ENCODE results near the gene GALNT2. TPM values are rescaled to one million over a fixed set of nuclear protein-coding genes. Genes with fewer than 3 reads are reported as not detected.

GALNT2 gene
- polyA plus RNA-seq, 4 donors = 10.8 to 43.9 (median 23.3) TPM

- no peak for FAIRE-seq
These were observed 100.4 kb downstream of the GALNT2 start for GRCh38 chr1:230167419-230167852.

GRCh38 chr1:230169454-230170152, 102.6 kb downstream of the GALNT2 start:
- peak overlapping the region in 2 of 3 donors; percentile 35 to 62 for H3K27ac ChIP-seq (ENCODE audit: low read depth in 1 of 3, low read length in 2 of 3)
- 39 to 61% (median 42%) methylated on average over 8 of the region's 8 CpGs for WGBS, 3 donors
- H3K27me3 ChIP-seq (ENCODE audit: control insufficient read depth in 3 of 3, insufficient read depth in 3 of 3, low read length in 3 of 3) = no peaks in the 10 kb centered on the region
- peaks cover 0 to 10% of the 10 kb centered on the region in 2 donors for H3K9me3 ChIP-seq (ENCODE audit: control insufficient read depth in 2 of 2, insufficient read depth in 1 of 2, low read depth in 1 of 2, low read length in 1 of 2)
- peaks cover 0 to 6% (median 0%) of the 10 kb centered on the region in 3 donors for H3K36me3 ChIP-seq (ENCODE audit: control insufficient read depth in 3 of 3, insufficient read depth in 2 of 3, low read depth in 1 of 3, low read length in 3 of 3)
- DNase-seq (peak; percentile 43 to 65), FAIRE-seq (no peak)
- peak overlapping the region in 1 of 3 donors; percentile 17 for H3K4me3 ChIP-seq (ENCODE audit: low read depth in 1 of 3, low read length in 3 of 3)
- peaks cover 6 to 18% (median 12%) of the 10 kb centered on the region in 3 donors for H3K4me1 ChIP-seq (ENCODE audit: control insufficient read depth in 3 of 3, insufficient read depth in 2 of 3, low read depth in 1 of 3, low read length in 2 of 3)

More at GRCh38 chr1:230167419-230167852, 100.4 kb downstream of the GALNT2 start:
- Histone ChIP-seq H3K4me1 (ENCODE audit: control insufficient read depth in 3 of 3, insufficient read depth in 2 of 3, low read depth in 1 of 3, low read length in 2 of 3) (peaks cover 0 to 12% (median 8%) of the 10 kb centered on the region in 3 donors), H3K27me3 (ENCODE audit: control insufficient read depth in 3 of 3, insufficient read depth in 3 of 3, low read length in 3 of 3) (no peaks in the 10 kb centered on the region), H3K9me3 (ENCODE audit: control insufficient read depth in 2 of 2, insufficient read depth in 1 of 2, low read depth in 1 of 2, low read length in 1 of 2) (peaks cover 0 to 10% of the 10 kb centered on the region in 2 donors), H3K27ac (ENCODE audit: low read depth in 1 of 3, low read length in 2 of 3) (no peak overlapping the region), H3K4me3 (ENCODE audit: low read depth in 1 of 3, low read length in 3 of 3) (no peak overlapping the region), H3K36me3 (ENCODE audit: control insufficient read depth in 3 of 3, insufficient read depth in 2 of 3, low read depth in 1 of 3, low read length in 3 of 3) (peaks cover 0 to 12% (median 0%) of the 10 kb centered on the region in 3 donors)
- peak; percentile 47 to 66 for DNase-seq
- WGBS, 3 donors = 63 to 87% (median 78%) methylated on average over 12 of the region's 12 CpGs

- H3K27ac ChIP-seq (ENCODE audit: low read depth in 1 of 3, low read length in 2 of 3) = peak overlapping the region in 2 of 3 donors; percentile 35 to 62
- FAIRE-seq (no peak), DNase-seq (no peak)
- peaks cover 0 to 6% (median 0%) of the 10 kb centered on the region in 3 donors for H3K36me3 ChIP-seq (ENCODE audit: control insufficient read depth in 3 of 3, insufficient read depth in 2 of 3, low read depth in 1 of 3, low read length in 3 of 3)
- peaks cover 0 to 10% of the 10 kb centered on the region in 2 donors for H3K9me3 ChIP-seq (ENCODE audit: control insufficient read depth in 2 of 2, insufficient read depth in 1 of 2, low read depth in 1 of 2, low read length in 1 of 2)
- H3K4me1 ChIP-seq (ENCODE audit: control insufficient read depth in 3 of 3, insufficient read depth in 2 of 3, low read depth in 1 of 3, low read length in 2 of 3) = peaks cover 9 to 23% (median 14%) of the 10 kb centered on the region in 3 donors
- H3K4me3 ChIP-seq (ENCODE audit: low read depth in 1 of 3, low read length in 3 of 3) = no peak overlapping the region
- 67 to 97% (median 84%) methylated on average over 1 of the region's 1 CpG for WGBS, 3 donors
- H3K27me3 ChIP-seq (ENCODE audit: control insufficient read depth in 3 of 3, insufficient read depth in 3 of 3, low read length in 3 of 3) = no peaks in the 10 kb centered on the region
These were observed 103.1 kb downstream of the GALNT2 start for GRCh38 chr1:230170153-230170547.

GRCh38 chr1:230170622-230171021, 103.6 kb downstream of the GALNT2 start:
- Histone ChIP-seq H3K27ac (ENCODE audit: low read depth in 1 of 3, low read length in 2 of 3) (no peak overlapping the region), H3K36me3 (ENCODE audit: control insufficient read depth in 3 of 3, insufficient read depth in 2 of 3, low read depth in 1 of 3, low read length in 3 of 3) (peaks cover 0 to 5% (median 0%) of the 10 kb centered on the region in 3 donors)
- no peak for FAIRE-seq

GRCh38 chr1:230171356-230172015, 104.4 kb downstream of the GALNT2 start:
- no peaks in the 10 kb centered on the region for H3K27me3 ChIP-seq (ENCODE audit: control insufficient read depth in 3 of 3, insufficient read depth in 3 of 3, low read length in 3 of 3)
- WGBS, 3 donors = 86 to 96% (median 89%) methylated on average over 5 of the region's 5 CpGs
- peaks cover 0 to 10% of the 10 kb centered on the region in 2 donors for H3K9me3 ChIP-seq (ENCODE audit: control insufficient read depth in 2 of 2, insufficient read depth in 1 of 2, low read depth in 1 of 2, low read length in 1 of 2)
- H3K27ac ChIP-seq (ENCODE audit: low read depth in 1 of 3, low read length in 2 of 3) = peak overlapping the region in 1 of 3 donors; percentile 35
- FAIRE-seq (no peak), DNase-seq (no peak)
- peaks cover 0 to 4% (median 0%) of the 10 kb centered on the region in 3 donors for H3K36me3 ChIP-seq (ENCODE audit: control insufficient read depth in 3 of 3, insufficient read depth in 2 of 3, low read depth in 1 of 3, low read length in 3 of 3)
- H3K4me3 ChIP-seq (ENCODE audit: low read depth in 1 of 3, low read length in 3 of 3) = no peak overlapping the region
- H3K4me1 ChIP-seq (ENCODE audit: control insufficient read depth in 3 of 3, insufficient read depth in 2 of 3, low read depth in 1 of 3, low read length in 2 of 3) = peaks cover 12 to 30% (median 14%) of the 10 kb centered on the region in 3 donors

More at GRCh38 chr1:230170622-230171021, 103.6 kb downstream of the GALNT2 start:
- Histone ChIP-seq H3K4me1 (ENCODE audit: control insufficient read depth in 3 of 3, insufficient read depth in 2 of 3, low read depth in 1 of 3, low read length in 2 of 3) (peaks cover 10 to 26% (median 14%) of the 10 kb centered on the region in 3 donors), H3K4me3 (ENCODE audit: low read depth in 1 of 3, low read length in 3 of 3) (no peak overlapping the region), H3K27me3 (ENCODE audit: control insufficient read depth in 3 of 3, insufficient read depth in 3 of 3, low read length in 3 of 3) (no peaks in the 10 kb centered on the region), H3K9me3 (ENCODE audit: control insufficient read depth in 2 of 2, insufficient read depth in 1 of 2, low read depth in 1 of 2, low read length in 1 of 2) (peaks cover 0 to 10% of the 10 kb centered on the region in 2 donors)
- DNase-seq = no peak
- 89 to 95% (median 93%) methylated on average over 2 of the region's 2 CpGs for WGBS, 3 donors

GRCh38 chr1:230172016-230172537, 105.0 kb downstream of the GALNT2 start:
- no peak overlapping the region for H3K4me3 ChIP-seq (ENCODE audit: low read depth in 1 of 3, low read length in 3 of 3)
- no peak for FAIRE-seq
- H3K9me3 ChIP-seq (ENCODE audit: control insufficient read depth in 2 of 2, insufficient read depth in 1 of 2, low read depth in 1 of 2, low read length in 1 of 2) = peaks cover 0 to 5% of the 10 kb centered on the region in 2 donors
- DNase-seq = peak in 1 of 2 donors; percentile 47
- H3K27me3 ChIP-seq (ENCODE audit: control insufficient read depth in 3 of 3, insufficient read depth in 3 of 3, low read length in 3 of 3) = no peaks in the 10 kb centered on the region
- WGBS, 3 donors = 87 to 91% (median 87%) methylated on average over 7 of the region's 7 CpGs
- H3K27ac ChIP-seq (ENCODE audit: low read depth in 1 of 3, low read length in 2 of 3) = peak overlapping the region in 1 of 3 donors; percentile 35
- peaks cover 12 to 30% (median 14%) of the 10 kb centered on the region in 3 donors for H3K4me1 ChIP-seq (ENCODE audit: control insufficient read depth in 3 of 3, insufficient read depth in 2 of 3, low read depth in 1 of 3, low read length in 2 of 3)
- peaks cover 0 to 4% (median 0%) of the 10 kb centered on the region in 3 donors for H3K36me3 ChIP-seq (ENCODE audit: control insufficient read depth in 3 of 3, insufficient read depth in 2 of 3, low read depth in 1 of 3, low read length in 3 of 3)

GRCh38 chr1:230173187-230173975, 106.3 kb downstream of the GALNT2 start:
- peaks cover 12 to 30% (median 14%) of the 10 kb centered on the region in 3 donors for H3K4me1 ChIP-seq (ENCODE audit: control insufficient read depth in 3 of 3, insufficient read depth in 2 of 3, low read depth in 1 of 3, low read length in 2 of 3)
- no peak overlapping the region for H3K4me3 ChIP-seq (ENCODE audit: low read depth in 1 of 3, low read length in 3 of 3)
- FAIRE-seq (no peak), DNase-seq (no peak)
- no peak overlapping the region for H3K27ac ChIP-seq (ENCODE audit: low read depth in 1 of 3, low read length in 2 of 3)
- H3K9me3 ChIP-seq (ENCODE audit: control insufficient read depth in 2 of 2, insufficient read depth in 1 of 2, low read depth in 1 of 2, low read length in 1 of 2) = no peaks in the 10 kb centered on the region
- no peaks in the 10 kb centered on the region for H3K27me3 ChIP-seq (ENCODE audit: control insufficient read depth in 3 of 3, insufficient read depth in 3 of 3, low read length in 3 of 3)
- WGBS, 3 donors = 95 to 96% (median 96%) methylated on average over 11 of the region's 11 CpGs
- H3K36me3 ChIP-seq (ENCODE audit: control insufficient read depth in 3 of 3, insufficient read depth in 2 of 3, low read depth in 1 of 3, low read length in 3 of 3) = peaks cover 0 to 4% (median 0%) of the 10 kb centered on the region in 3 donors

All from small intestine (tissue), 7 donors.